Endothelial cell of umbilical vein (primary cell): ENCODE results near the gene INKA2. TPM values are rescaled to one million over a fixed set of nuclear protein-coding genes. Genes with fewer than 3 reads are reported as not detected.

Experiments used
- BruUV-seq: library from RNA; stranded (reverse); fragments of 400-500 nt; replicated peaks from 2 replicates; lab custom pipeline; 2021; lab: Mats Ljungman, UMichigan
- CTCF ChIA-PET: fragments of 300-600, 350-600 bp; sonication (Branson Sonifier 250); formaldehyde crosslinking; loops from one replicate; lab custom pipeline; 2021; ENCODE audit warnings: antibody characterized with exemption, inconsistent platforms; lab: Charles Lee
- POLR2A ChIA-PET: fragments of 300-600, 350-600 bp; sonication (Branson Sonifier 250); formaldehyde crosslinking; loops from one replicate; lab custom pipeline; 2021; ENCODE audit warnings: antibody characterized with exemption, inconsistent platforms; lab: Charles Lee
- DNase-seq: peaks from one replicate; pipeline ENCODE4 v3.0.0-alpha.2; 2011; ENCODE audit warnings: low read depth, low spot score
- FAIRE-seq: peaks from 2 replicates; lab custom pipeline; 2011; peaks lifted over from hg19 to GRCh38; lab: Jason Lieb, UNC
- H2AFZ ChIP-seq: 2 replicates; pipeline ENCODE4 v1.6.0; 2012; ENCODE audit warnings: low read depth, low read length, control low read depth, inconsistent platforms
- H3K27ac ChIP-seq: 2 replicates; pipeline ENCODE4 v1.5.1; 2011; ENCODE audit warnings: low read depth, mild to moderate bottlenecking, control low read depth, low read length, moderate library complexity; ENCODE audit not compliant: insufficient read depth
- H3K27me3 ChIP-seq, 2 experiments: 2 replicates each; pipeline versions ENCODE4 v1.6.0 to v1.6.1; 2011; ENCODE audit warnings: low read length in 2 of 2, mixed read lengths in 1 of 2; ENCODE audit not compliant: control insufficient read depth in 2 of 2, insufficient read depth in 2 of 2
- H3K36me3 ChIP-seq, 2 experiments: 2 replicates in 1 of 2; 3 replicates in 1 of 2; pipeline ENCODE4 v1.5.1; 2011; ENCODE audit warnings: low read length in 2 of 2, mild to moderate bottlenecking in 1 of 2, moderate library complexity in 1 of 2; ENCODE audit not compliant: control insufficient read depth in 2 of 2, insufficient read depth in 2 of 2; ENCODE audit errors: extremely low read depth in 1 of 2
- H3K4me1 ChIP-seq: 3 replicates; pipeline ENCODE4 v1.5.1; 2011; ENCODE audit warnings: mild to moderate bottlenecking, low read length; ENCODE audit not compliant: control insufficient read depth, insufficient read depth; ENCODE audit errors: extremely low read depth
- H3K4me2 ChIP-seq: 2 replicates; pipeline ENCODE4 v1.6.1; 2011; ENCODE audit warnings: low read length, control low read depth, mixed read lengths; ENCODE audit not compliant: insufficient read depth
- H3K4me3 ChIP-seq, 3 experiments: fragments of 200-600 bp in 1 of 3; sonication (generic), shearing (Covaris generic) in 1 of 3; replicated peaks in 1 of 3; 2 replicates each; pipeline ENCODE4 v1.5.1; 2011 to 2016; ENCODE audit warnings: control low read depth in 3 of 3, low read length in 3 of 3, mild to moderate bottlenecking in 2 of 3, inconsistent platforms in 1 of 3, low read depth in 1 of 3, moderate library complexity in 1 of 3; ENCODE audit not compliant: insufficient read depth in 1 of 3
- H3K79me2 ChIP-seq: 2 replicates; pipeline ENCODE4 v1.6.0; 2012; ENCODE audit warnings: low read length, inconsistent platforms; ENCODE audit not compliant: control insufficient read depth, insufficient read depth
- H3K9ac ChIP-seq: replicated peaks from 2 replicates; pipeline ENCODE3; 2011; ENCODE audit warnings: low read length, control low read depth; ENCODE audit not compliant: insufficient read depth; ENCODE audit errors: extremely low read depth
- H3K9me1 ChIP-seq: replicated peaks from 3 replicates; pipeline ENCODE4 v1.6.0; 2011; ENCODE audit warnings: mild to moderate bottlenecking, low read length; ENCODE audit not compliant: control insufficient read depth, insufficient read depth; ENCODE audit errors: extremely low read depth
- H3K9me3 ChIP-seq: replicated peaks from 2 replicates; pipeline ENCODE4 v1.5.1; 2012; ENCODE audit warnings: low read length, inconsistent platforms; ENCODE audit not compliant: control insufficient read depth, insufficient read depth
- H4K20me1 ChIP-seq: replicated peaks from 2 replicates; pipeline ENCODE3; 2011; ENCODE audit warnings: mild to moderate bottlenecking, low read length; ENCODE audit not compliant: control insufficient read depth, insufficient read depth; ENCODE audit errors: extremely low read depth
- CTCF ChIP-seq, 2 donors: IDR thresholded peaks; 1 replicate in 1 of 2; 2 replicates in 1 of 2; pipeline ENCODE4 v1.5.1; 2011; ENCODE audit warnings: low read length in 2 of 2, mild to moderate bottlenecking in 2 of 2, moderate library complexity in 2 of 2, control low read depth in 1 of 2, inconsistent platforms in 1 of 2, low read depth in 1 of 2; ENCODE audit not compliant: insufficient read depth in 1 of 2; ENCODE audit errors: extremely low read depth in 1 of 2
- EZH2 ChIP-seq: IDR thresholded peaks from 2 replicates; pipeline ENCODE4 v1.6.1; 2012; ENCODE audit warnings: borderline replicate concordance, low read depth, mild to moderate bottlenecking, moderate library complexity, low read length, inconsistent platforms; ENCODE audit not compliant: severe bottlenecking
- FOS ChIP-seq: IDR thresholded peaks from 2 replicates; pipeline ENCODE4 v1.6.1; 2011; ENCODE audit warnings: mild to moderate bottlenecking, low read length, moderate library complexity, borderline replicate concordance; ENCODE audit not compliant: insufficient read depth
- GATA2 ChIP-seq: IDR thresholded peaks from 2 replicates; pipeline ENCODE4 v1.7.0; 2011; ENCODE audit warnings: low read depth, mild to moderate bottlenecking, moderate library complexity, mixed read lengths, low read length; ENCODE audit not compliant: insufficient read length, insufficient read depth
- JUN ChIP-seq: IDR thresholded peaks from 2 replicates; pipeline ENCODE4 v1.6.1; 2011; ENCODE audit warnings: borderline replicate concordance, low read depth; ENCODE audit not compliant: insufficient read length, insufficient read depth
- MYC ChIP-seq: IDR thresholded peaks from one replicate; pipeline ENCODE4 v1.6.1; 2011; ENCODE audit warnings: mild to moderate bottlenecking, low read depth, low read length
- POLR2A ChIP-seq: IDR thresholded peaks from 2 replicates; pipeline ENCODE4 v1.6.1; 2012; ENCODE audit warnings: low read depth, mild to moderate bottlenecking, control low read depth, low read length
- POLR2AphosphoS5 ChIP-seq: IDR thresholded peaks from 2 replicates; pipeline ENCODE4 v1.6.1; 2012; ENCODE audit warnings: low read depth, mild to moderate bottlenecking, control low read depth, low read length, moderate library complexity; ENCODE audit not compliant: insufficient read depth
- dilution Hi-C: fragments of 300-500 bp; cut with MboI; formaldehyde crosslinking; loops from one replicate; pipeline ENCODE4 v1.15.0; 2019; ENCODE audit warnings: low sequenced_read_pairs; ENCODE audit not compliant: extremely low pct_ligation_motif_present
- intact Hi-C: fragments of 100-400 bp; cut with micrococcal nuclease; formaldehyde crosslinking; loops from one replicate; pipeline ENCODE4 v1.10.0; 2022
- polyA plus RNA-seq, 4 experiments: library from polyadenylated mRNA; depleted of rRNA in 3 of 4; stranded (reverse) in 3 of 4; unstranded in 1 of 4; fragments of >200 nt; gene quantifications; 2 replicates each; pipeline versions ENCODE4 v1.2.1 to v1.2.3, GENCODE V29; 2011 to 2012; ENCODE audit warnings: missing spikeins in 1 of 4
- total RNA-seq: library from RNA; stranded (reverse); gene quantifications from 2 replicates; pipeline ENCODE4 v1.2.3, GENCODE V29; 2021
- TF ChIP-seq, protein P1 (sequence below): IDR thresholded peaks from 2 replicates; pipeline ENCODE4 v1.6.1; 2011; ENCODE audit not compliant: insufficient read depth, insufficient read length

The INKA2 gene
- total and polyA plus RNA-seq, 2 donors (not counting 3 experiments of a cell fraction or from before 2014, with no cell fraction given): 2.4 to 7.8 TPM

- Histone ChIP-seq H3K4me1 (peaks cover 9% of the 10 kb centered on the region), H3K9ac (no peak overlapping the region), H3K79me2 (peaks cover under 1% of the 10 kb centered on the region), H2AFZ (no peak overlapping the region), H3K36me3 (no peaks in the 10 kb centered on the region), H3K4me3 (no peak overlapping the region), H3K27ac (no peak overlapping the region), H3K9me3 (no peaks in the 10 kb centered on the region), H3K9me1 (no peaks in the 10 kb centered on the region), H3K4me2 (no peak overlapping the region), H3K27me3 (no peaks in the 10 kb centered on the region), H4K20me1 (no peaks in the 10 kb centered on the region)
- intact Hi-C loops: no loop called here
- ChIA-PET CTCF (interaction anchor here (0.8 to 11.1 kb wide), 9 partner anchors 13 to 269 kb away, joined by 3 to 487 read pairs (median 6); no protein-coding TSS in a partner anchor), POLR2A (no interaction called here)
- no TSS peak for BruUV-seq
- FAIRE-seq: no peak
- no peak for DNase-seq
- dilution Hi-C loops: no loop called here
- TF ChIP-seq JUN (no peak), FOS (no peak), MYC (no peak), CTCF (IDR thresholded peaks at IDR 0.05; ENCODE audit: extremely low read depth in 1 of 2, insufficient read depth in 1 of 2, low read depth in 1 of 2, low read length in 2 of 2) (no peak), EZH2 (no peak), POLR2AphosphoS5 (no peak), GATA2 (no peak), POLR2A (no peak)
- TF ChIP-seq, protein P1, sequence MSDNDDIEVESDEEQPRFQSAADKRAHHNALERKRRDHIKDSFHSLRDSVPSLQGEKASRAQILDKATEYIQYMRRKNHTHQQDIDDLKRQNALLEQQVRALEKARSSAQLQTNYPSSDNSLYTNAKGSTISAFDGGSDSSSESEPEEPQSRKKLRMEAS: no peak
These were observed 11.7 kb upstream of the INKA2 start for GRCh38 chr1:111750856-111751255.
